HepG2 (cell line): Measurements from ENCODE around the gene ADAMTS2. TPM values are rescaled to one million over a fixed set of nuclear protein-coding genes. Genes with fewer than 3 reads are reported as not detected.

Source experiments
- ATAC-seq: fragments of 200-7000 bp; cut with Tn5 transposase; 3 replicates; pipeline ENCODE4 v1.9.1; 2020; ENCODE audit warnings: mild to moderate bottlenecking, moderate library complexity
- BruUV-seq: library from RNA; stranded (reverse); fragments of 400-500 nt; replicated peaks from 2 replicates; lab custom pipeline; 2021; lab: Mats Ljungman, UMichigan
- CTCF ChIA-PET: fragments of 300-600 bp; formaldehyde crosslinking; extraction: SDS; loops from one replicate; lab custom pipeline; 2021; ENCODE audit warnings: low total read pairs, inconsistent platforms, low intra/inter-chr PET ratio; lab: Yijun Ruan, JAX
- POLR2A ChIA-PET: fragments of 350-600 bp; sonication (Branson Sonifier 250); formaldehyde crosslinking; loops from one replicate; lab custom pipeline; 2020; ENCODE audit warnings: antibody characterized with exemption, inconsistent platforms; lab: Yijun Ruan, JAX
- DNase-seq: peaks from one replicate; pipeline ENCODE4 v3.0.0-alpha.2; 2015; ENCODE audit warnings: low spot score
- FAIRE-seq: peaks from 3 replicates; lab custom pipeline; 2011; peaks lifted over from hg19 to GRCh38; lab: Jason Lieb, UNC
- H2AFZ ChIP-seq: one replicate; pipeline ENCODE4 v1.6.1; 2011; ENCODE audit warnings: low read length, inconsistent platforms
- H3K27ac ChIP-seq: fragments of 300-600 bp; 3 replicates; pipeline ENCODE4 v1.8.0; 2011; ENCODE audit warnings: mixed run types, mild to moderate bottlenecking, mixed read lengths, low read length, inconsistent platforms; ENCODE audit not compliant: insufficient read depth; ENCODE audit errors: extremely low read length
- H3K27me3 ChIP-seq, 2 experiments: fragments of 200-600 bp in 1 of 2; 2 replicates in 1 of 2; 3 replicates in 1 of 2; pipeline versions ENCODE4 v1.6.0 to v1.8.0; 2011; ENCODE audit warnings: low read length in 2 of 2, mild to moderate bottlenecking in 2 of 2, moderate library complexity in 2 of 2, inconsistent platforms in 1 of 2; ENCODE audit not compliant: insufficient read depth in 2 of 2, control insufficient read depth in 1 of 2
- H3K36me3 ChIP-seq, 2 experiments: fragments of 200-600 bp in 1 of 2; replicated peaks in 1 of 2; 2 replicates in 1 of 2; 3 replicates in 1 of 2; pipeline versions ENCODE4 v1.5.1 to v1.8.0; 2011; ENCODE audit warnings: low read length in 2 of 2, inconsistent platforms in 1 of 2; ENCODE audit not compliant: insufficient read depth in 2 of 2, control insufficient read depth in 1 of 2
- H3K4me1 ChIP-seq: 2 replicates; pipeline ENCODE4 v1.5.1; 2012; ENCODE audit warnings: low read length, inconsistent platforms; ENCODE audit not compliant: insufficient read depth
- H3K4me2 ChIP-seq: 2 replicates; pipeline ENCODE4 v1.6.0; 2011; ENCODE audit warnings: low read depth, low read length, inconsistent platforms
- H3K4me3 ChIP-seq, 3 experiments: fragments of 200-600 bp in 1 of 3; sonication (generic), shearing (Covaris generic) in 1 of 3; replicated peaks in 1 of 3; 2 replicates each; pipeline ENCODE4 v1.5.1; 2011 to 2016; ENCODE audit warnings: low read length in 3 of 3, inconsistent platforms in 2 of 3, low read depth in 2 of 3, mild to moderate bottlenecking in 2 of 3, control low read depth in 1 of 3, mixed read lengths in 1 of 3; ENCODE audit not compliant: insufficient read depth in 1 of 3
- H3K79me2 ChIP-seq: one replicate; pipeline ENCODE4 v1.6.1; 2011; ENCODE audit warnings: low read length, inconsistent platforms; ENCODE audit not compliant: insufficient read depth
- H3K9ac ChIP-seq: 2 replicates; pipeline ENCODE4 v1.6.0; 2011; ENCODE audit warnings: mild to moderate bottlenecking, low read depth, low read length, inconsistent platforms; ENCODE audit not compliant: insufficient read depth
- H3K9me3 ChIP-seq: 2 replicates; pipeline ENCODE4 v1.5.1; 2012; ENCODE audit warnings: mild to moderate bottlenecking, low read length
- H4K20me1 ChIP-seq: 2 replicates; pipeline ENCODE4 v1.6.0; 2011; ENCODE audit warnings: inconsistent platforms, mild to moderate bottlenecking, low read length, moderate library complexity; ENCODE audit not compliant: insufficient read depth
- CHD4 ChIP-seq: fragments of 200-600 bp; sonication (generic); IDR thresholded peaks from 2 replicates; pipeline ENCODE4 v1.7.0; 2017; ENCODE audit warnings: mild to moderate bottlenecking, low read length, borderline replicate concordance
- CTCF ChIP-seq: sonication (generic); formaldehyde crosslinking; IDR thresholded peaks from 2 replicates; pipeline ENCODE4 v1.5.0; 2020; ENCODE audit warnings: mild to moderate bottlenecking, missing genetic modification reagents, moderate library complexity
- HNRNPL ChIP-seq: fragments of 200-400 bp; formaldehyde crosslinking; IDR thresholded peaks from 2 replicates; pipeline ENCODE4 v1.6.1; 2017; ENCODE audit warnings: mild to moderate bottlenecking, low read depth, low read length
- MNT ChIP-seq: fragments of 450-650 bp; IDR thresholded peaks from 2 replicates; pipeline ENCODE4 v1.6.1; 2016
- POLR2G ChIP-seq: fragments of 200-400 bp; formaldehyde crosslinking; IDR thresholded peaks from 2 replicates; pipeline ENCODE4 v1.6.1; 2018; ENCODE audit warnings: mild to moderate bottlenecking, low read depth, low read length, moderate library complexity
- REST ChIP-seq, 2 experiments: IDR thresholded peaks; 2 replicates each; pipeline ENCODE4 v1.6.1; 2011 to 2012; ENCODE audit warnings: low read length in 2 of 2, borderline replicate concordance in 1 of 2, low read depth in 1 of 2, mild to moderate bottlenecking in 1 of 2, moderate library complexity in 1 of 2
- RFXANK ChIP-seq: IDR thresholded peaks from 2 replicates; pipeline ENCODE4 v1.6.1; 2016
- STAT6 ChIP-seq: sonication (generic); formaldehyde crosslinking; IDR thresholded peaks from 2 replicates; pipeline ENCODE4 v1.4.0; 2020; ENCODE audit warnings: missing genetic modification reagents, mild to moderate bottlenecking, borderline replicate concordance
- TGIF2 ChIP-seq: IDR thresholded peaks from 2 replicates; pipeline ENCODE4 v1.6.1; 2016; ENCODE audit warnings: control low read depth, missing compliant biosample characterization
- ZNF124 ChIP-seq: sonication (generic); formaldehyde crosslinking; IDR thresholded peaks from 2 replicates; pipeline ENCODE4 v1.4.0; 2020; ENCODE audit warnings: missing genetic modification reagents
- ZNF512B ChIP-seq: sonication (generic); formaldehyde crosslinking; IDR thresholded peaks from 2 replicates; pipeline ENCODE4 v1.5.1; 2020; ENCODE audit warnings: missing genetic modification reagents, mild to moderate bottlenecking, borderline replicate concordance
- ZNF788 ChIP-seq: sonication (generic); formaldehyde crosslinking; IDR thresholded peaks from 2 replicates; pipeline ENCODE4 v1.5.0; 2020; ENCODE audit warnings: mild to moderate bottlenecking, missing genetic modification reagents, borderline replicate concordance
- WGBS: methylation state at CpG from one replicate; pipeline ENCODE4 v1.1.6; 2017; ENCODE audit warnings: low lambda C conversion rate; 5-methylcytosine and 5-hydroxymethylcytosine counted together
- in situ Hi-C: cut with HindIII; loops from 2 replicates; pipeline ENCODE4 v1.10.0; 2017; ENCODE audit warnings: low pct_unique_long_range_greater_than_20kb; ENCODE audit not compliant: extremely low pct_ligation_motif_present
- intact Hi-C: fragments of 100-400 bp; cut with micrococcal nuclease; formaldehyde crosslinking; loops from one replicate; pipeline ENCODE4 v1.10.0; 2022; ENCODE audit not compliant: unreplicated experiment
- polyA plus RNA-seq, 8 experiments: library from polyadenylated mRNA; depleted of rRNA in 3 of 8; stranded (reverse) in 7 of 8; unstranded in 1 of 8; fragments of >200 nt; fragmentation: Illumina TruSeq in 4 of 8; extraction: Trizol in 4 of 8; gene quantifications; 2 replicates each; pipeline versions ENCODE4 v1.2.1 to v1.2.3, GENCODE V29; 2011 to 2016; ENCODE audit warnings: low read depth in 4 of 8, missing spikeins in 1 of 8, mixed read lengths in 1 of 8; ENCODE audit not compliant: insufficient read depth in 1 of 8
- total RNA-seq, 5 experiments: library from RNA; depleted of rRNA; stranded (reverse); fragments of >200 nt; fragmentation: Illumina TruSeq; extraction: Trizol; gene quantifications; 2 replicates each; pipeline ENCODE4 v1.2.3, GENCODE V29; 2016; ENCODE audit warnings: low read depth in 1 of 5

The ADAMTS2 gene
- total and polyA plus RNA-seq, 2 of the 13 experiments (the other 11 are each of a cell fraction or from before 2014, with no cell fraction given) = 0.24 to 3.5 TPM

GRCh38 chr5:179139936-179140235 lies 205.4 kb downstream of the ADAMTS2 start:
- Histone ChIP-seq H3K79me2 (no peaks in the 10 kb centered on the region), H3K4me3 (no peak overlapping the region), H3K36me3 (no peaks in the 10 kb centered on the region), H3K27me3 (peaks cover 1 to 8% of the 10 kb centered on the region in 2 experiments; a peak in 3 of 5 replicates), H3K4me1 (no peaks in the 10 kb centered on the region), H2AFZ (no peak overlapping the region), H3K9ac (no peak overlapping the region), H3K27ac (no peak overlapping the region), H4K20me1 (no peaks in the 10 kb centered on the region), H3K9me3 (no peaks in the 10 kb centered on the region), H3K4me2 (no peak overlapping the region)
- POLR2A ChIA-PET = no interaction called here
- no CpG with 5 or more reads among the region's 10 CpGs for WGBS
- no peak for ATAC-seq
- no peak for FAIRE-seq
- intact Hi-C loops = no loop called here
- no peak for TF ChIP-seq ZNF512B
- TF ChIP-seq STAT6 (CRISPR knock-in tag) = no peak
- no peak for TF ChIP-seq CHD4
- TF ChIP-seq ZNF124 = no peak
- no peak for TF ChIP-seq REST (IDR thresholded peaks at IDR 0.05; ENCODE audit: borderline replicate concordance in 1 of 2, low read depth in 1 of 2, low read length in 2 of 2)
- no peak for TF ChIP-seq ZNF788 (CRISPR knock-in tag)
- TF ChIP-seq RFXANK (CRISPR knock-in tag) = no peak
- no peak for TF ChIP-seq TGIF2 (CRISPR knock-in tag)
- TF ChIP-seq POLR2G = no peak
- no peak for TF ChIP-seq CTCF (CRISPR knock-in tag)
- no peak for TF ChIP-seq HNRNPL
- no peak for TF ChIP-seq MNT
- no TSS peak for BruUV-seq
- in situ Hi-C loops = no loop called here
- CTCF ChIA-PET = no interaction called here
- no peak for DNase-seq
